OCI-LY3 (cell line): ENCODE results near the gene TMEM50A.
"Not testable (repeated sequence)": the region's sequence is repeated elsewhere in the genome, so short reads cannot be mapped to it uniquely, and the experiment has no call there.

Source experiments
- EZH2phosphoT487 ChIP-seq: fragments of 200-600 bp; shearing (Covaris generic); IDR thresholded peaks from 2 replicates; pipeline ENCODE4 v1.6.1; 2018; ENCODE audit warnings: antibody characterized with exemption, mixed run types, low read depth
- TF ChIP-seq, protein P1 (sequence below): fragments of 200-600, 300-600 bp; sonication (generic); IDR thresholded peaks from 2 replicates; pipeline ENCODE4 v1.5.1; 2014; ENCODE audit warnings: antibody characterized with exemption, low read length, low read depth

DNA sequence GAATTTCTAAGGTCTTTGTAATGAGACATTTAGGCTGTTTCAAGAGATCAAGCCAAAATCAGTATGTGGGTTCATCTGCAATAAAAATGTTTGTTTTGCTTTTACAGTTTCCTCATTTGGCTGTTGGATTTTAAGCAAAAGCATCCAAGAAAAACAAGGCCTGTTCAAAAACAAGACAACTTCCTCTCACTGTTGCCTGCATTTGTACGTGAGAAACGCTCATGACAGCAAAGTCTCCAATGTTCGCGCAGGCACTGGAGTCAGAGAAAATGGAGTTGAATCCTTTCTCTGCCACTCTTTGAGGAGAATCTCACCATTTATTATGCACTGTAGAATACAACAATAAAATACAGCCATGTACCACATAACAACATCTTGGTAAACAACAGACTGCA lies 9.3 kb upstream of the TMEM50A start:
- TF ChIP-seq, protein P1, sequence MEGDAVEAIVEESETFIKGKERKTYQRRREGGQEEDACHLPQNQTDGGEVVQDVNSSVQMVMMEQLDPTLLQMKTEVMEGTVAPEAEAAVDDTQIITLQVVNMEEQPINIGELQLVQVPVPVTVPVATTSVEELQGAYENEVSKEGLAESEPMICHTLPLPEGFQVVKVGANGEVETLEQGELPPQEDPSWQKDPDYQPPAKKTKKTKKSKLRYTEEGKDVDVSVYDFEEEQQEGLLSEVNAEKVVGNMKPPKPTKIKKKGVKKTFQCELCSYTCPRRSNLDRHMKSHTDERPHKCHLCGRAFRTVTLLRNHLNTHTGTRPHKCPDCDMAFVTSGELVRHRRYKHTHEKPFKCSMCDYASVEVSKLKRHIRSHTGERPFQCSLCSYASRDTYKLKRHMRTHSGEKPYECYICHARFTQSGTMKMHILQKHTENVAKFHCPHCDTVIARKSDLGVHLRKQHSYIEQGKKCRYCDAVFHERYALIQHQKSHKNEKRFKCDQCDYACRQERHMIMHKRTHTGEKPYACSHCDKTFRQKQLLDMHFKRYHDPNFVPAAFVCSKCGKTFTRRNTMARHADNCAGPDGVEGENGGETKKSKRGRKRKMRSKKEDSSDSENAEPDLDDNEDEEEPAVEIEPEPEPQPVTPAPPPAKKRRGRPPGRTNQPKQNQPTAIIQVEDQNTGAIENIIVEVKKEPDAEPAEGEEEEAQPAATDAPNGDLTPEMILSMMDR, result not testable (repeated sequence)
- TF ChIP-seq EZH2phosphoT487, result not testable (repeated sequence)
